Stimulated activated CD4-positive, alpha-beta T cell treated with anti-CD3 and anti-CD28 coated beads, Interleukin-1b, Interleukin-23, amount 100 ng/mL, for 1 hour (primary cell): ENCODE results near the gene ACACA.
"Not testable (repeated sequence)": the region's sequence is repeated elsewhere in the genome, so short reads cannot be mapped to it uniquely, and the experiment has no call there.

Experiments
- DNase-seq, 2 donors: peaks; one replicate each; pipeline ENCODE4 v3.0.0-alpha.2; 2020; ENCODE audit warnings: low read depth in 2 of 2

The ACACA gene

DNA sequence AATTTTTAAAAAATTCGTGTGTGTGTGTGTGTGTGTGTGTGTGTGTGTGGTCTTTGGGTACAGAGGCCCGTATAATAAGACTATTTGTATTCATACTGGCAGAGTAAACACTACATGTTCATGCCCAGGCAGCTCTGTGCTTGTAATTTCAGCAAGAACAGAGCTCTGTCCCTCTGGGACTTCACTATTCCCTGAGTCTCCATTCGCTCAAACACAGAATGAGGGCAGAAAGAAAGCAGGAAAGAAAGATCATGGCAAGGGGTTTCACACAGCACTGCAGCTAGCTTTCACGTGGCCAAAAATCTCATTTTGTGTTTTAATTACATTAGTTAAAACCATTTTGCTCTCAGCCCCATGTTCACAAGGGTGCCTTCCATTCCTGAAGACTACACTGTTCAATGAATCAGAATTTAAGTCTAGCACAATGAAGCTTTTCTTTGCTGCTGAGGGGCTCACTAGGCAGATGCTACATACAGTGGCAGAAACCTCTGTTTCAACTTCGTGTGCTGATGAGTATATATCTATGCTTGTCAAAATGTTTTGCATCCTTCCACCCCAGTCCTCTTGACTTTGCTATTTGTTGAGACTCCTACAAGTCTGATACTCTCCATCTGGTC, 229.3 kb downstream of the ACACA start:
- no peak for DNase-seq

DNA sequence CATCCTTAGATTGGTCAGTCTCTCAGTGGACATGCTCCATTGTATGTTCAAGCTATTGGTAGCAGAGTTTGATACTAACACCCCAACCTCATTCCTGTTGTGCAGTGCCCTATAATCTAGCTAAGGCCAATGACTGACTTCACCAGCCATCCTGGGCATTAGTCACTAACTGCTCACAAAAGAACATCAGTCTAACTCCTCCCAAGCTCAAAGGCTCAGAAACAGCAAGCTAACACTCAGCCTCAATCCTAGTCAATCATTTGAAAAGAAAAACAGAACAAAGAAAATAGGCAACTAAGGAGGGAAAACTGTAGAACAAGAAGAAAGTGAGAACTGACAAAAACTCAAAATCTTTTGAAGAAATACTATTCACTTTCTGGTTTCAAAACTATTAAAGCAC, 229.9 kb downstream of the ACACA start:
- no peak for DNase-seq

DNA sequence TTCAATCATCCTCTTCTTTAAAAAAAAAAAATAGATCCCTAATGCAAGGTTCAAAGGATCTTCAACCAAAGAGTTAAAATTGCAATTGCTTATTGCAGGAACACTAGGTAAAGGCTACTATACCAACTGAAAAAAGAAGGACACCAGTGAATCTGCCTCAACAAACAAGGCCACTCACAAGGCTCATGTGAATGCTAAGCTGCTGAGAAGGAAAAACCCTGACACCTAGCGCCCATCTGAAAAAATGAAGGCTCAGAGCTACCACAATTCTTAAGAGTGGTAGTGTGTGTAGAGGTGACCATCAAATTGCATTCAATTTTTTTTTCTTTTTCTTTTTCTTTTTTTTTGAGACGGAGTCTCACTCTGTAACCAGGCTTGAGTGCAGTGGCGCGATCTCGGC, 232.4 kb downstream of the ACACA start:
- no peak for DNase-seq

DNA sequence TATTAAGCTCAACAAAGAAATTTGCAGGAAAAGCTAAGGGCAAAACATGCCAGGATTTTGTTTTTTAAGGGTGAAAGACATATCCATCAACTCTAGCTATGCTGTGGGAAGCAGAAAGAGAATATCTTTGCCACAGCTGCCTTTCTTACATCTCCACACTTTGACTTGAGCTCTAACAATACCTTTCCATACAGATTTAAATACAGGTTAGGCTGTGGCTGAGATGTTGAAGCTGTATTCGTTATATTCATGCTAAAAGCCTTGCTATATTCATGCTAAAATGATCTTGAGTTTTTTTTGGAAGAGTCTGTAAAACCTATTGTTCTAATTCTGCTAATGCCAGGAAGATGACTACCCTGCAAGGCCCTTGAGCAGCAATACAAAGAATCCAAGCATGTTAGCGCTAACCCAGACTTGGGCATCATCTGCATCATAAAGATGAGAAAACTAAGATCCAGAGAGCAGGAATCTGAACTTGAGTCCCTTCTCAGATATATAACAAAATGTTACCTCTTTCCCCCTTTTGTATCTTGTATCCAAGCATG, 235.7 kb downstream of the ACACA start:
- DNase-seq: no peak

DNA sequence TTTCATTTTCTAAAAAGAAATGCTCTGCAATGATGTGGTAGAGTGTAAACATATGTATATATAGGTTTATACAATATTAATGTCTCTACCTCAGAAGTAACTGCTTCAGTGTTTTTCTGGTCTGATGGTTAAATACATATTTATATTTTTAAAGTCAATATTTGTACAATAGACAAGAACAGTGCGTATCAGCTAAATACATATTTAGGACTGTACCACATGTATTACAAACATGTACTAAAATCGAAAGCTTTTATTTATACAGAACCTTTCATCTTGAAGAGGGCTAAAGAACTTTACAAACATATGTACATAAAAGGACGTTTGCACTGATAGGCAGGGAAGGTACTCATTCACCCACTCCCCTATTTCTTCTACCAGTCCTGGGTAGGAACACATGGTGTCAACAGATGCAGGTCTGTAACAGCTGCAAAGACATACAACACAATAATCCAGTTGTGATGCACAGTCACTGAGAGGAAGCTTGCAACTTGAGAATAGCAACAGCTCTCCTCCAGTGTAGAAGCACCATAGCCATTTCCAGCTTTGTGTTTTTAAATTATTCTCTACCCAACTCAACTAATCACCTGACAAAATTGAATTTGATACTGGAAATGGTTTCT, 237.8 kb downstream of the ACACA start:
- DNase-seq: no peak

DNA sequence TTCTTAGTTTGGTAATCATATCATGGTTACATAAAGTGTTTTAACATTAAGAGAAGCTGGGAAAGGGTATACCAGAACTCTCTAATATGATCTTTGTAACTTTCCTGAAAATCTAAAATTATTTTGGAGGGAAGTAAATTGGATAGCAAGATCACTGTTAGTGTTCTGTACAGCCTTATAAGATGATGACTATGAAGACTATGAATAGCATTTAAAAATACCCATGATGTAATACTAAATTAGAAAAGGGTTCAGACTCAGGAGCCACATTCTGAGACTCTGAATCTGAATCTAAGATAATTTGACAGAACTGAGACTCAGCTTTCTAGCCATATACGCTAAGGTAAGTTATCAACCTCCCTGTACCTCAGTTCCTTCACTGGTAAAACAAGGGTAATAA, 238.9 kb downstream of the ACACA start:
- DNase-seq: no peak

DNA sequence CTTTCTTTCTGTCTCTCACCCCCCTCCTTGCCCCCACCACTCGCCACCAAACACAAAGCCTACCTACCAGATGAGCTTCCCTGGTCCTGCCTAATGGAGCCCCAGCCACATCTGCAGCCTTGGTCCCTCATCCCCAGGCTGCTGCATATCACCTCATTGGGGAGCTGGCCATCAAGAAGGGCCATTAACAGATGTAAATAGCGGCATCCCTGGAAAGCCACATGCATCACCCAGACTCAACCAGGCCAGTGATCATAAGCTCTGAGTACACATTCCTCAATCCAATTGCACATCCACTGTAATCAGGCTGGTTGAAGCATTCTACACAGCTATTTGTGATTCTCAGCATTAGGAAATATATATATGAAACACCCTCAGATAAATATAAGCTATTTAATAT, 242.6 kb downstream of the ACACA start:
- DNase-seq: no peak

DNA sequence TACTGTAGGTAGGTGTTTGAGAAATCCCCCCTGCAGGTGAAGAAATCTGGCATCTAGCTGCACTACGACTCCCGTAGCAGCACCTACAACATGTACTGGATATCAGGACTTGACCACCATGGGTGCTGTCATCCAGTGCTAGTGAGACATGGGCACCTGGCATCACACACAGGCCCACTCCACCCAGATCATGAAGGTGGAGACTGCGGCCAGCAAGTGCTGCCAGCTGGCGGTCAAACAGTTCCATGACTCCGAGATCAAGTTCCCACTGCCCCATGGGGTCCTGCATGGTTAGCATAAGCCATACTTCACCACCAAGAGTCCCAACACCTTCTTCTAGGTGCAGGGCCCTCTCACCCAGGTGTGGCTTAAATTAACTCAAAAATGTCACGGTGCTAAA, 243.8 kb downstream of the ACACA start:
- no peak for DNase-seq

DNA sequence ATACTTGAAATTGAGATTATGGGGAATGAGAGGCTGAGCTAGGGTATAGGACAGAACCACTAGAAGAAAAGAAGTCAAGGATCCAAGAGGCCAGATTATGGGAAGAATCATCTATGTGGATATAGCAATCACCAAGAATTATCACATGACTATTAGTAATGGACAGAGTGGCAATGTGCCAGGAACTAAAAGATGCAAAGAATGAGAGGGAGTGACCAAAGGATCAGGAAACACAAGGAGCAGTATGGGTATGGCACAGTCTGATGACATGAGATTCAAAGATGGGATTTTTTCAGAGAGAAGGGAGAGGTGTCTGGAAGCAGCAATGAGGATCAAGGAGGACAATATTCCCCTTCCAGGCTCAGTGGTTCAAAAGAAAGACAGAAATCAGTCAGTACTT, 245.7 kb downstream of the ACACA start:
- no peak for DNase-seq

DNA sequence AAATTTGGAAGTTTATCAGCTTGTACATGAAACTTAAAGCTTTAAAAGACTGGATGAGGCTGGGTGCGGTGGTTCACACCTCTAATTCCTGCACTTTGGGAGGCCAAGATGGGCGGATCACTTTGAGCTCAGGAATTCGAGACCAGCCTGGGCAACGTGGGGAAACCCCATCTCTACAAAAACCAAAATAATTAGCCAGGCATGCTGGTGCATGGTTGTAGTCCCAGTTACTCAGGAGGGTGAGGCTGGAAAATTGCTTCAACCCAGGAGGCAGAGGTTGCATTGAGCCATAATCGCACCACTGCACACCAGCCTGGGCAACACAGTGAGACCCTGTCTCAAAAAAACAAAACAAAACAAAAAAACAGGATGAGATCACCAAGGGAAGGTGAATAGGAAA, 248.3 kb downstream of the ACACA start:
- no peak for DNase-seq

DNA sequence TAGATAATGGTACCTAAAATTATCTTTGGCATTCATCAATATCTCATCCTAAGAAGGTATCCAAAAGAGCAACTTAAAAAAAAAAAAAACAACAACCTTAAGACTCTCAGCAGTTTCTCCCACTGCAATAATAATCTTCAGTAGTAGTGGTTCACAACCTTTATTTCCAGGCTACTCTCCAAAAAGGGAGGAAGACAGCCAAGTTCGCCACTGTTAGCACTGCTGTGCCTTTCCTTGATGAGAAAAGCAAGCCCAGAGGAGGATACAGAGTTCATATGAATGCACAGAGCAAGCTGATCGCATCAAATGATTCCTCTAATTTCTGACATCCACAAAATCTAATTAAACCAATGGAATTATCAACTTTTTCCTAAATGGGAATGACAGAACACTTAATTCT, 258.5 kb downstream of the ACACA start:
- no peak for DNase-seq

DNA sequence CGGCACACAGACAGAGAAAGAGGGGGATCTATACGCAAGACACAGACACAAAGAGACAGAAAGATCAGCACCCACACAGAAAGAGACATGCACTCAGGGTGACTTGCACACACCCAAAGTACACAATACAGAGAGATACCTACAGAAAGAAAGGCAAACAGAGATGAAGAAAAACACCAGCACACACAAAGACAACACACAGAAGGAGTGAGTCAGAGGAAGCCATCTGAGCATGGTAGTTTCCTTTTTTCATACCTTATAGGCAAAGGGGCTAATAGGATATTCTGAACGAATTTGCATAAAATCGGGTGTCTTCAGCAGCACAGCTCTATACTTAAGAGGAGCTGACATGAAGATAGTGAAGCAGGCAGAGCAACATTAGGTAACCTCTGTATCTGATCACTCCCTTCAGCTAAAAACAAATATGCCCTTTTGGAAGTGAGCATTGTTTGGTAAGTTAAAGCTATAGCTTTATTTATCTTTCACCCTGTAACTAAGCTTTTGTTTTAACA, 259.3 kb downstream of the ACACA start:
- no peak for DNase-seq

DNA sequence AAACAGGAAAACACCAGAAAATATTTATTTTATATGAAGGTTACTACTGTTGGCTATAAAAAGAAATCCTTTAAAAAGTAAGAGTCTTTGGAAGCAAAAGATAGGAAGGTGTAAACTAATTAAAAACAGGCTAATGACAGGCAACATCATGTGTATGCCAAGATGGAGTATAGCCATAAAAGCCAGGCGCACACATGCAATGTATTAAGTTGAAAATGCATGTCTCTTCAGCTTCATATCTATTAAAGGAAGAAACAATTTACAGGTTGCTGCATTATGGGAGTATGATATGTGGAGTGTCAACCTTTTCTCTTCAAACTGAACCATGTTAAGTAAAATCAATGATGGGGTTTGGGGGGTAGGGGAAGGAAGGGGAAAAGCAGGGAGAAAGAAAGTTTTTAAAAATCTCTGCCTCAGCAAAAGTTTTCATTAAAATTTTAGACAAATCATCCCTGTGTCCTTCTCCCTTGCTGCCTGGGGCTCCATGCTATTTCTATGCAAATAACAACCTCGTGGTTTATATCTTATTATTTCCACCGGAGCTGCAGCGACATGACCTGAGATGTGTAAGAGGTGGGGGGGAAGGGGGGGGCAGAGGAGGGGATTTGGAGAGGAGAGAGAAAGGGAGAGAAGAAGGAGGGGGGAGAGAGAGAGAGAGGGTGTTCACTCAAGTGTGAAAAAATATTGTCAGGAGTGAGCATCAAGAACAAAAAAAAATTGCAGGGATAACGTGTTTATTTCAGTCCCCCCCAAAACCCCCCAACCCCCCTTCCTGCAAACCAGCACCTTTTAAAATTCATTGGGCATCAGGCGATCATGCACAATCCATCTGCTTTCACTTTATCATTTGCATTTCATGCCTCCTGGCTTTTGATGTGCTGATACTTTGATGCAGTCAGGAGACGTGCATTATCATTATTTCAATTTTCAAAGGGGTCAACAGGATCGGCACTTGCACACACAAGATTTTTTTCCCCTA, 260.3 kb downstream of the ACACA start:
- DNase-seq: no peak

DNA sequence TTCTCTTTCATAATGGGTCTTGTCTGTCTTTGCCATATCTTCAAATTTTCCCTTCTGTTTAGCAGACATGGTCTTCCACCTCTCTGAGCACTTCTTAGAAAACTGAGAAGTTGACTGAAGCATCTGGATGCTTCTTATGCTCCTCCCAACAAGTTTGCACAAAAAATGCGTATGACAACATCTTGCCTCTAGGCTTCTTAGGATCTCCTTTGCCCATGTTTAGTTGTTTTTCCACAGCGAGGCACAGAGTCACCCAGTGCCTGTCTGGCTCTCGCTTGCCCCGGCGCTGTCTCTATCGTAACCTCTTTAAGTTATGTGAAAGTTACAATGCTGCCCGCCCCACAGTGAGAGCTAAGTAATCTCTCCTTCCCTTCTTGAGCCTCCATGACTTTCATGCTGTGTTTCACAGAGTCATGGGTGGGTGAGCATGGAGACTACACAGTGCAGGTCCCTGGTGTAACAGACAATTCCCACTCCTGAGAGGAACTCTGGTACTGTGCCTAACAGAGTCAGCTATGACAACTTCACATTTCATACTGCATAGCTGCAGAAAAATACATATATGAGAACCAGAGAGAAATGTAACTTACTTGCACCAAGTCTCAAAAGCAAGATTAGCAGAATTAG, 262.4 kb downstream of the ACACA start:
- no peak for DNase-seq

DNA sequence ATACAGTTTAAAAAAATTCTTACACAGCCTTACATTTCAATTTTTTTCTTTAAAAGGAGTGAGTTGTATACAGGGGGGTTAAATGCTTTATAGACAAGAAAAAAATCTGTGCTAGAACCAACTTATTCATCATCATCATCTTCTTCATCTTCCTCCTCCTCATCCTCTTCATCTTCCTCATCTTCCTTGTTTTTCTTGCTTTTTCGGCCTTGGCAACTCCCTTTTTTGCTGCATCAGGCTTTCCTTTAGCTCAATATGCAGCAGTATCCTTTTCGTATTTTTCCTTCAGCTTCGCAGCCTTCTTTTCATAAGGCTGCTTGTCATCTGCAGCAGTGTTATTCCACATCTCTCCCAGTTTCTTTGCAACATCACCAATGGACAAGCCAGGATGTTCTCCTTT, 263.1 kb downstream of the ACACA start:
- DNase-seq: not testable (repeated sequence)

DNA sequence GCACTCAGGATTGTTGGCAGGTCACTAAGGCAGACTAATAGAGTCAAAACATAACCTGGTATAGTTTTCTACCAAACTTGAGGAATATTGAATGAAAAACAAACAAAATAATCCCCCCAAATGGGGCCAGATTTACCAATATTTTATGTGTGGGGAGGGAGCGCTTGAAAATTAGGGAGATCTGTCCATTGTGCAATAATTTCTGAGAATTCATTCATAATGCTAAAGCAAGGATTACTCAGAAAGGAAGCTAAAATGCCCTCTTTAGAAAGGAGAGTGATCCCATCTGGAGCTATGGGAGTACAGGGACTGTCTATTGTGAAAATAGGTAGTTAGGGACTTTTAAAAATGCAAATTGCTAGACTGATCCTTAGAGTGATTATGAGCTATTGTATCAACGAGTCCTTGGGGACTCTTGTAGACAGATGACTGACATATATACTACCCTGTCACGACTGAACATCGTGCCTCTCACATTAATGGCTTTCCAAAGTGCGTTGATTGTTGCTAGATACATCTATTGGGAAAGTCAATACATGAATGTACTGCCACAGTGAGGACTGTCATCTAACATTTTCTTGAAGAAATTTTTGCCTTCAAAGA, 264.2 kb downstream of the ACACA start:
- no peak for DNase-seq

DNA sequence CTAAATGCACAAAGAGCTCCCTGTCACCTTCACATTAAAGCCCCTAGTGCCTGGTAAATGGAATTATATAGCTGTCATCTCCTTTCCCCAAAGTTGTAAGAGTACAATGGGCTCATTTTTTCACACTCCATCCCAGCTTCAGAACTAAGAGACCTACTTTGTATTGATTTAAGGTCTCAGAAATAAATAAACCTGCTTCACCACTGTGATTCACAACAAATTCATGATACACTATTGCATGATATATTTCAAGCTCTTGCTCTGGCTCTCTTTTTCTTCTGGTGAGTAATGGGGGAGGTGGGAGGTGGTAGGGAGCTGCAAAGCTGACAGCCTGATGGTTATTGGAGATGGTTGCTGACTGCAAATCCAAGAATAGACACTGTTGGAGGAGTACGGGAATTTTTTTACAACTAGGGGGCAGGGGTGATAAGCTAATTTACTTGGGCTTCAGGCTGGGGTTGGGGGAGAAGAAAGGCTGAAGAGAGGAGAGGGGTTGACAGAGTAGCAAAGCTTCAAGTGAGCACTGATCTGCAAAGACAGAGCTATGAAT, 268.0 kb downstream of the ACACA start:
- DNase-seq: no peak

DNA sequence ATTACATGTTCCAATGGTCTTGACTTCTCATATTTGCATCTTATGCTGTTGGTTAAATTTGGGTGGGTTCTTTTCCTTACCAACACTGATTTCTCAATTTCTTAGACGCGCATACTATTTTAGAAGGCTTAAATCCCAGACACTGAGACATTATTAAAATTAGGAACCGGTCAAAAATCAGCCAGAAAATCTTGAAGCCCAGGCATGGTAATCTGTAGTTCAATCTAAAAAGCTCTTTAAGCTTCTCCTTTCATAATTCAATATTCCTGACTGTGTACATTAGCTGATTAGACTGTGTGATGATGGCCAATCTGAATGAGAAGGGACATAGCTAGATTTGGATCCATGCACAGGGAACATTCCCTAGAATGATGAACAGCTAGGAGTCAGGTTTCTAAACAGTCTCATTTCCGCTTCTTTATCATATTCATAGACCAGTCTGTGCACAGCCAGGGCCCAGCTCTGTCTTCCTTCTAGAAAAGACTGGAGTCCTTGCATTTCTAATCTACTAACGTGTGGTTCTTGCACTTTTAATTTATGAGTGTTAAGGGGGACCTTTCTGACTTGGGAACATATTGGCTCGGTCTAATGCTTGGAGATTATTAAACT, 268.6 kb downstream of the ACACA start:
- DNase-seq: no peak

DNA sequence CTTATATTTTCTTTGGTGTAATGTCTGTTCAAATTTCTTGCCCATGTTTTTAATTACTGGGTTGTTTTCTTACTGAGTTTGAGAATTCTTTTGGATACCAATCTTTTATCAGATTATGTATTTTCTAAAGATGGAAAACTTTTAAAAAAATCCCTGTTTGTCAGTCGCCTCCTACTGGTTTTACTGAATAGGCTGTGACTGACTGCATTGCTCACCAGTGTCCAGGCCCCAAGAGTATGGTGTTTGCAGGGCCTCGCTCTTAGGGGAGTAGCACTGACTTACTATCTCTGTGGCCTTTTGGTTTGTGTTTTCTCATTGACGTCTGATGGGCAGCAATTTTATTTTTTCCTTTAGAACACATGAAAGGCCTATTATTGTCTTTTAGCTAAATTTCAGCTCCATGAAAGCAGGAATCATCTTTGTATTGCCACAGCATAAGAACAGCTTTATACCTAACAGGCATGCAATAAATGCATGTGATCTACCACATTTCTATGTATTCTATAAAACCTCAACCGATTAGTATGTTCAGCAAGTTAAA, 269.5 kb downstream of the ACACA start:
- DNase-seq: no peak

DNA sequence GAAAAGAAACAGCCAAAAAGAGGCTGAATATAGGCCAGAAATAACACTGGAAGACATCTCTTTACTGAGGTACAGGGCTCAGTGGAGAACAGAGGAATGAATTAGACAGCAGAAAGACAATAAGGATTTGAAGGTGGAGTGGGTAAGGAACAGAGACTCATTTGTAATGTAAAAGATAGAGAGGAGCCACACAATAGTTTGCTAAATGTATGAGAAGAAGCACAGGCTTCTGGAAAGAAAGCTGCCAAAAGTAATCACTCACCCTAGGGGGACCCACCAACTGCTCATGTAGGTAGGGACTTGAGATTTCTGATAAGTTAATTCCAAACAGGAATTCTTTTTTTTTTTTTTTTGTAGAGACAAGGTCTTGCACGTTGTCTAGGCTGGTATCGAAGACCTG, 271.1 kb downstream of the ACACA start:
- DNase-seq: no peak
